GM18526 (cell line): ENCODE measurements around the gene CUX1.

Experiments
- POLR2A ChIP-seq: IDR thresholded peaks from 3 replicates; pipeline ENCODE4 v1.6.1; 2011; ENCODE audit not compliant: insufficient read length; ENCODE audit errors: extremely low read depth

Gene CUX1

DNA sequence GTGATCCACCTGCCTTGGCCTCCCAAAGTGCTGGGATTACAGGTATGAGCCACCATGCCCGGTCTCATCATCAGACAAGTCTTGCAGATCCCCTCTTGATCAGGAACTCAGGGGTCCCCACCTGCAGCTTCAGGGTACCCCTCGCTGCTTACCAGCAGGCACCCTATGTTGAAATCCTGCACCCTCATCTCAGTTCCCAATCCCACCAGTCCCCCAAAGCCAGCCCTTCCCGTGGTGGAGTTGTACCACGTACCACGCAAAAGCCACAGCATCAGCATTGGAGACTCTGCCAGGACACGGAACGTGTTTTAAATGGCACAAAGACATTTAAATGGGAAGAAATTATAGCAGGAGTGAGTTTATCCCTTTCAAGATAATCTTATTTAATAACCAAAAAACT lies 202.0 kb downstream of the CUX1 start:
- TF ChIP-seq POLR2A = no peak

DNA sequence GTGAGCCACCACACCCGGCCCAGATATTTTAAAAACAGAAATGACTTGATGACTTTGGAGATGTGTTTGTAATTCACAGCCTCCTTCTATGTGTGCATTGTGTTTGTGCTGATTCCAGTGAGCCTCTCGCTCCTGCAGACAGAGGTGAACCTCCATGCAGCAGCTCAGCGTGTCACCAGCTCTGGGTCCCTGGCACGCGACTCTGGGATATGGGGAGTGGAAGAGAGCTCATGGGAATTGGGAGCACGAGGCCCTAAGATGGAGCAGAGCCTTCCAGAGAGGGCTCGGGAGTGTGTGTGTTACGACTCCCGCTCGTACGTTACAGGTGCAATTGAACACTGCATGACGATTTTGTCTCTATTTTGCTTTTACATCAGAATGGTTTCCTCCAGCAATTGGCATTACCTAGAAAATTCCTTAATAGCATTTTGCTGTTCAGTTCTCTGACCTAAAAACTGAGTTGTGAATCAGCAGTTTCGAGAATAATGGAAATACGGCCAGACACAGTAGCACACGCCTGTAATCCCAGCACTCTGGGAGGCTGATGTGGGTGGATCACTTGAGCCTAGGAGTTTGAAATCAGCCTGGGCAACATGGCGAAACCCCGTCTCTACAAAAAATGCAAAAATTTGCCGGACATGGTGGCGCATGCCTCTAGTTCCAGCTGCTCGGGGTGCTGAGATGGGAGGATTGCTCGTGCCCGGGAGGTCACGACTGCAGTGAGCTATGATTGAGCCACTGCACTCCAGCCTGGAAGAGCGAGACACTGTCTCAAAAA lies 204.6 kb downstream of the CUX1 start:
- TF ChIP-seq POLR2A = no peak

DNA sequence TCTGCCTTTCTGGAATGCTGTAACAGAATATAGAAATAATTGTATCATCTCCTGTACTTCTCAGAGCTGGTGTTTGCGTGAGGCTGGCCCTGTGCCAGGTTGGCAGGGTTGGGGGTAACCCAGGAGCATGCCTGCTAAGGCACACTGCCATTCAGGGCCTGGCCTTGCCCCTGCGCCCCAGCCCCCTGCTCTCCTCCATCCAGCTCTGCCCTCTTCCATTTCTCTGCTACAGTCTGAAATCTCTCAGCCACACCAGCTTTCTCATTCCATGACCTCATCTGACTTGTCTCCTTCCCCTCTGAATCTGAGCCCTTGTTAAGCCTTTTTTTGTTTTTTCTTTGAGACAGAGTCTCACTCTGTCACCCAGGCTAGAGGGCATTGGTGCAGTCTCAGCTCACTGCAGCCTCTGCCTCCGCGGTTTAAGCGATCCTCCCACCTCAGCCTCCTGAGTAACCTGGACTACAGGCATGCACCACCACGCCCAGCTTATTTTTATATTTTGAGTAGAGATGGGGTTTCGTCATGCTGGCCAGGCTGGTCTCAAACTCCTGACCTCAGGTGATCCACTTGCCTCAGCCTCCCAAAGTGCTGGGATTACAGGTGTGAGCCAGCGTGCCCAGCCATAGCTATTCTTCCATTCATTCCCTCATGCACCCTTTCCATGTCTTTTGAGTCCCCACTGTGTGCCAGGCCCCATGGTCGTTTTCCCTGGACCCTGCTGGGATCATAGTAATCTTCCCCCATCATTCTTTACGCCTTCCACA lies 206.8 kb downstream of the CUX1 start:
- TF ChIP-seq POLR2A = no peak

DNA sequence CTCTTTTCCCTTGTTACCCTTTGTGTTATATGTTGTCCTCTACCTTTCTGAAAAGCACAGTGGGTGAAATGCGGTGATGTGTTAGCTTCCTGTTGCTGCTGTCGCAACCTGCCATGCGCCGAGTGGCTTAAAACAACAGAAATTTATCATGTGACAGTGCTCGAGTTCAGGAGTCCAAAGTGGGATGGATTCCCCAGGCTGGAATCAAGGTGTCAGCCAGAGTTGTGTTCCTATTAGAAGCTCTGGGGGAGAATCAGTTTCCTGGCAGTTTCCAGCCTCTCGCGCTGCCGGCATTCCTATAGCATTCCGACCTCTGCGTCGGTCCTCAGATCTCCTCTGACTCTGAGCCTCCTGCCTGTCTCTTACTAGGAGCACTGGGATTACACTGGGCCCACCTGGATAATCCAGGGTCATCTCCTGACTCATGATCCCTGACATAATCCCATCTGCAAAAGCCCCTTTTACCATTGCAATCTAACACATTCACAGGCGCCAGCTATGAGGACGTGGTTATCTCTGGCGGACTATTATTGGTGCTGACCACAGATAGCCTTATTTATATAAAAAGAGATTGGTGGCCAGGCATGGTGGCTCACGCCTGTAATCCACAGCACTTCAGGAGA lies 207.5 kb downstream of the CUX1 start:
- no peak for TF ChIP-seq POLR2A

- no peak for TF ChIP-seq POLR2A
These were observed 210.9 kb downstream of the CUX1 start for GRCh38 chr7:102028206-102028826.

- no peak for TF ChIP-seq POLR2A
These were observed 212.2 kb downstream of the CUX1 start for GRCh38 chr7:102029616-102030015.

- TF ChIP-seq POLR2A = no peak
These were observed 213.3 kb downstream of the CUX1 start for GRCh38 chr7:102030696-102031095.

GRCh38 chr7:102036958-102037357 lies 219.5 kb downstream of the CUX1 start:
- TF ChIP-seq POLR2A = no peak

- no peak for TF ChIP-seq POLR2A
These were observed 222.3 kb downstream of the CUX1 start for GRCh38 chr7:102039706-102040105.

GRCh38 chr7:102040569-102040968 lies 223.1 kb downstream of the CUX1 start:
- TF ChIP-seq POLR2A = no peak

DNA sequence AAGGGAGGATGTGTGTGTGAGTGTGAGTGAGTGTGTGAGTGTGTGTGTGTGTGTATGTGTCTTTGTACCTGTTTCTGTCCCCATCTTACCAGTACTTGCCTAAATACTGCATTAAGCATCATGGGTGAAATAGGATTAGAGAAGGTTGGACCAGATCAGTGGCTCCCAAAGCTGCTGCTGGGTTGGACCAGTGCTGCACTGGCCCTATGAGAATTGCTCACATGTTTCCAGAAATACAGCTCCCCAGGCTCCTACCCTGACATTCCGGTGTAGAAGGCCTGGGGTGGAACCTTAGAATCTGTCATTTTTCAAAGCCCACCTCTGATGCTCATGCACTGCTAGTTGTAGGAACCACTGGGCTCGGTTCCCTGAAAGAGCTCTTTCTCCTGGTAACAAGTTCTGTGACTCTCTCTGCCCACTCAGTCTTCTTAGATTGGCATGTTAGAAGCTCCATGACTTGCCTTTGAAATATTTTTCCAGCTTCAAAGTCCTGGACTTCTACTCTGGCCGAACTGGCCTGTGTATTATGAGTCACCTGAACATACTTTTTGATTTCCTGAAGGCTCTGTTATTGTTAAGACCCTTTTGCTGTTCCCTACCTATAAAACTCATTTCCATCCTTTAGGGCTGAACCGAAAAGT lies 224.7 kb downstream of the CUX1 start:
- TF ChIP-seq POLR2A = no peak

- no peak for TF ChIP-seq POLR2A
These were observed 227.2 kb downstream of the CUX1 start for GRCh38 chr7:102044641-102044983.

DNA sequence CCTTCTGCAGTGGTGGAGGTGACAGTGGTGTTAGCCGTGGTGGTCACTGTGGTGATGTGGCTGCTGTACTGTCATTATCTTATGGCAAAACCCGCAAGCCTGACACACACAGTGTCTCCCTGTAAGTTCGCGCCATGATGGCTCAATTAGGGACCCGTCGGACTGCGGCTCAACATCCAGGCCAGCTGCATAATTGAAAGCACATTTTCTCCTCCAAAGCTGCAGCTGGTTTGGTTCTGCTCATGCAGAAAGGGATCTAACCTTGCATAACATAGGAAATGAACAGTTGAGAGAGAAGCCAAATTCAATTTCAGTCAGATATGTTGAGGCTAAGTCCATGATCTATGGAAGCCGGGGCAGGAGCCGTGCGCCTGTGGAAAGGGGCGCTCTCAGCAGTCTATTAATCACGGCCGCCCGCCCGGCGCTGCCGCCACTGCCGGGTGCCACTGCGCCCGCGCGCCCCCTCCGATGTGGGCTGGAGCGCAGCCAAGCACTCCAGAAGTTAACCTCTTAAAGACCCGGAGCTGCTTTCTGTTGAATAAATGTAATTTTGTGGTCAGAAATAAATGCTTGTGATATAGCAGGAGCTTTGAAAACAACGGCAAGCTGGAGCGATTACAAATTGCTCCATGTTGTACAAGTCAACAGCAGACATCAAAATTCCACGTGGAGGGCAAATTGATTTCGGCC lies 227.7 kb downstream of the CUX1 start:
- no peak for TF ChIP-seq POLR2A

GRCh38 chr7:102045681-102046372 lies 228.4 kb downstream of the CUX1 start:
- TF ChIP-seq POLR2A = no peak
